OCI-LY7 (cell line): ENCODE data around the gene SLC2A5.

Experiments used
- CTCF ChIP-seq: fragments of 200-600 bp; sonication (generic); conservative IDR thresholded peaks from 2 replicates; pipeline ENCODE4 v1.5.1; 2014; ENCODE audit warnings: mild to moderate bottlenecking, antibody characterized with exemption, low read length, moderate library complexity, mixed read lengths
- EZH2phosphoT487 ChIP-seq: fragments of 200-600 bp; sonication (generic); IDR thresholded peaks from 2 replicates; pipeline ENCODE4 v1.6.1; 2018; ENCODE audit warnings: low read depth, borderline replicate concordance, mild to moderate bottlenecking, mixed run types, antibody characterized with exemption, low read length, moderate library complexity, mixed read lengths

- TF ChIP-seq CTCF = no peak
- no peak for TF ChIP-seq EZH2phosphoT487
Measured at GRCh38 chr1:9093581-9093980, 24.1 kb upstream of the SLC2A5 start.
